Epithelial cell of proximal tubule (primary cell): ENCODE data around the gene SYT1. TPM values are rescaled to one million over a fixed set of nuclear protein-coding genes. Genes with fewer than 3 reads are reported as not detected.
"Not testable (repeated sequence)": the region's sequence is repeated elsewhere in the genome, so short reads cannot be mapped to it uniquely, and the experiment has no call there.

Experiments used
- DNase-seq: peaks from one replicate; pipeline ENCODE4 v3.0.0-alpha.2; 2011; ENCODE audit warnings: low read depth
- H3K4me3 ChIP-seq: 2 replicates; pipeline ENCODE4 v1.5.1; 2011; ENCODE audit warnings: low read depth, mild to moderate bottlenecking, low read length
- total RNA-seq: library from RNA; depleted of rRNA; stranded (reverse); fragments of >200 nt; gene quantifications from 2 replicates; pipeline ENCODE4 v1.2.3, GENCODE V29; 2015
- TF ChIP-seq, protein P1 (sequence below): conservative IDR thresholded peaks from 2 replicates; pipeline ENCODE4 v1.5.1; 2012; ENCODE audit warnings: low read depth, mild to moderate bottlenecking, low read length

SYT1 gene
- total RNA-seq, 1 donor from 2014 or later = 2.0 TPM

DNA sequence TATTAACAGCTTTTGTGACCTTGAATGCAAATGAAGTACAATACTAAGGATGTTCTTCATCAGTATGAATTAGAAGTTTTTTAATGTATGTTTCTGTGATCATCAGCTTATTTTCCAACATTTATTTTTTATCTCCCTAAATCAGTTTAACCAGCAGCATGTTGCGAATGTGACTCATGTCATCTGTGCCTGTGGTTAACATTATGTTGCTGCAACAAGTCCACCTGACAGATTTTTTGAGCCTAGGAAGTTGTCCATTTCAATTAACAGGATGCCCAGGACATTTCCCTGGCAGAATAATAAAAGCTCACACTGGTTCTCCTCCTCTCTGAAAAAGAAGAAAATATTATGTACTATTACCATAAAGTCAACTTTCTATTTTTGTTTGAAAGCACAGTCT is 155.5 kb downstream of the SYT1 start:
- no peak overlapping the region for H3K4me3 ChIP-seq
- no peak for DNase-seq
- TF ChIP-seq, protein P1, sequence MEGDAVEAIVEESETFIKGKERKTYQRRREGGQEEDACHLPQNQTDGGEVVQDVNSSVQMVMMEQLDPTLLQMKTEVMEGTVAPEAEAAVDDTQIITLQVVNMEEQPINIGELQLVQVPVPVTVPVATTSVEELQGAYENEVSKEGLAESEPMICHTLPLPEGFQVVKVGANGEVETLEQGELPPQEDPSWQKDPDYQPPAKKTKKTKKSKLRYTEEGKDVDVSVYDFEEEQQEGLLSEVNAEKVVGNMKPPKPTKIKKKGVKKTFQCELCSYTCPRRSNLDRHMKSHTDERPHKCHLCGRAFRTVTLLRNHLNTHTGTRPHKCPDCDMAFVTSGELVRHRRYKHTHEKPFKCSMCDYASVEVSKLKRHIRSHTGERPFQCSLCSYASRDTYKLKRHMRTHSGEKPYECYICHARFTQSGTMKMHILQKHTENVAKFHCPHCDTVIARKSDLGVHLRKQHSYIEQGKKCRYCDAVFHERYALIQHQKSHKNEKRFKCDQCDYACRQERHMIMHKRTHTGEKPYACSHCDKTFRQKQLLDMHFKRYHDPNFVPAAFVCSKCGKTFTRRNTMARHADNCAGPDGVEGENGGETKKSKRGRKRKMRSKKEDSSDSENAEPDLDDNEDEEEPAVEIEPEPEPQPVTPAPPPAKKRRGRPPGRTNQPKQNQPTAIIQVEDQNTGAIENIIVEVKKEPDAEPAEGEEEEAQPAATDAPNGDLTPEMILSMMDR = no peak

DNA sequence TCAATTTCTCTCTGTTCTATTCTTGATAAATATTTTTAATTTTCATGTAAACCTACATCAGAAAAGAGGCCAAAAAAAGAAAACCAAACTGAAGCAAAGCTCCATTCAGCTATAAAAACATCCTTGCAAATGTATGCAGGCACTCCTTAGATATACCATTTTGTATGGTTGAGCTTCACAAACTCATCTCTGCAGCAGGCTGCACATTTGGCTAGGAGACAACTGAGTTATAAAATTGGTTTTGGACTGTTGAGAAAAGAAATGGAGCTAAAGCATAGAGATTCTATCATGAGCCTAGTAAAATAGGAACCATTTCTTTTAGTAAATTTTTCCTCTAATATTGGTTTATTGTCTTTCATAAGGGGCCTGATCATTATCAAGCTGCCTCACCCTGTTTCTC is 156.4 kb downstream of the SYT1 start:
- DNase-seq = no peak
- TF ChIP-seq, protein P1 = no peak
- no peak overlapping the region for H3K4me3 ChIP-seq

DNA sequence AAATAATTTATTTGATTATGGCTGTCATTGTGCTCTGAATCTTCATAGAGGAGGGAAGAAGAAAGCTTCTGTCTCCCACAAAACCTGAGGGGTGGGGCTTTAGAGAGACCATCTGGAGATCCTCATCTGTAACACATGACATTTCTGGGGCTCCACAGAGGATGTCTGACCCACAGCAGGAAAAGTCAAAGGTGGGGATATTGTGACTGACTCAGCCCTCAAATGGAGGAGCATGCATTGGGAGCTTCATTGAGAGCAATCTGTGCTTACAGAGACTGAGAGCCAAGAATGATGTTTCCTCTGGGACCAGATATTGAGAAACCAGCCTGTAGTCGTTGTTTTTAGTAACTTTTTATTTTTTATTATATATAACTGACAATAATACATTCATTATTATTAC is 158.7 kb downstream of the SYT1 start:
- no peak for DNase-seq
- TF ChIP-seq, protein P1 = no peak
- no peak overlapping the region for H3K4me3 ChIP-seq

DNA sequence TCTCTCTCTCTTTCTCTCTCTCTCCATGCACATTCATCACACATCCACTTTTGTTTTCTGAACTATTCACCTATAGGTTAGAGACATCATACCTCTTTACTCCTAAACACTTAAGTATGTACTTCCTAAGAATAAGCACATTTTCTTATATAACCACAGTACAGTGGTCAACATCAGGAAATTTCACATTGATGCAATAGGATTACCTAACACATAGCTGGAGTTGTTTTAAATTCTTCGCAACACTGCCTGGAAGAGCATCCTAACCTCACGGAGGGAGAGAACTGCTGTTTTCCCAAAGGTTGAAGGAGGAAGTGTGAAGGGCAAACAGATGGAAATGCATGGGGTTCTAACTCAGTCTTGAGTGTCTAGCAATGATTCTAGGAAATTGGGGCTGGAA is 159.2 kb downstream of the SYT1 start:
- TF ChIP-seq, protein P1 = no peak
- no peak overlapping the region for H3K4me3 ChIP-seq
- DNase-seq = no peak

DNA sequence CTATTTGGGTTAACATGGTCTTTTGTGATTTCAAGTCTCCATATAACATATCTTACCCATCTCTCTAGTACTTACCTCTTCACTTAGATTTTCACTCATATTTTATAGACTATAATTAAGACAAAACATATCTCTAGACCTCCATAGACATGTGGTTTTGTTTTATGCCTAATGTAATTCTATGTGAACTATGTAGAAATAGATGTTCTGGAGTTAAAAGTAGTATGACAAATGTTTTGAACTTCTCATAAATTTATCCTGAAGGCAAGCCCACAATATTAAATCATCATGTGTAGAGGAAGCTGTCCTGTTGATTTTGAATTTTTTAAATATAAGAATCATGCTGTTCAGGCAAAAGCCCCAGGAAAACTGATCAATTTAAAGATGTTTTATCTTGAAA is 169.2 kb downstream of the SYT1 start:
- TF ChIP-seq, protein P1 = no peak
- no peak overlapping the region for H3K4me3 ChIP-seq
- no peak for DNase-seq

DNA sequence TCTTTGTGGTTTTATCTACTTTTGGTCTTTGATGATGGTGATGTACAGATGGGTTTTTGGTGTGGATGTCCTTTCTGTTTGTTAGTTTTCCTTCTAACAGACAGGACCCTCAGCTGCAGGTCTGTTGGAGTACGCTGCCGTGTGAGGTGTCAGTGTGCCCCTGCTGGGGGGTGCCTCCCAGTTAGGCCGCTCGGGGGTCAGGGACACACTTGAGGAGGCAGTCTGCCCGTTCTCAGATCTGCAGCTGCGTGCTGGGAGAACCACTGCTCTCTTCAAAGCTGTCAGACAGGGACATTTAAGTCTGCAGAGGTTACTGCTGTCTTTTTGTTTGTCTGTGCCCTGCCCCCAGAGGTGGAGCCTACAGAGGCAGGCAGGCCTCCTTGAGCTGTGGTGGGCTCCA is 180.2 kb downstream of the SYT1 start:
- not testable (repeated sequence) for H3K4me3 ChIP-seq, DNase-seq

DNA sequence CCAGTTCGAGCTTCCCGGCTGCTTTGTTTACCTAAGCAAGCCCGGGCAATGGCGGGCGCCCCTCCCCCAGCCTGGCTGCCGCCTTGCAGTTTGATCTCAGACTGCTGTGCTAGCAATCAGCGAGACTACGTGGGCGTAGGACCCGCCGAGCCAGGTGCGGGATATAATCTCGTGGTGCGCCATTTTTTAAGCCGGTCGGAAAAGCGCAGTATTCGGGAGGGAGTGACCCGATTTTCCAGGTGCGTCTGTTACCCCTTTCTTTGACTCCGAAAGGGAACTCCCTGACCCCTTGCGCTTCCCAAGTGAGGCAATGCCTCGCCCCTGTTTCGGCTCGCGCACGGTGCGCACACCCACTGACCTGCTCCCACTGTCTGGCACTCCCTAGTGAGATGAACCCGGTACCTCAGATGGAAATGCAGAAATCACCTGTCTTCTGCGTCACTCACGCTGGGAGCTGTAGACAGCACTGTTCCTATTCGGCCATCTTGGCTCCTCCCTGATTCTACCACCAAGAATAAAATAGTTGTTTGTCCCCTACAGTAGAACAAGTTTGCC is 180.7 kb downstream of the SYT1 start:
- not testable (repeated sequence) for DNase-seq, H3K4me3 ChIP-seq

DNA sequence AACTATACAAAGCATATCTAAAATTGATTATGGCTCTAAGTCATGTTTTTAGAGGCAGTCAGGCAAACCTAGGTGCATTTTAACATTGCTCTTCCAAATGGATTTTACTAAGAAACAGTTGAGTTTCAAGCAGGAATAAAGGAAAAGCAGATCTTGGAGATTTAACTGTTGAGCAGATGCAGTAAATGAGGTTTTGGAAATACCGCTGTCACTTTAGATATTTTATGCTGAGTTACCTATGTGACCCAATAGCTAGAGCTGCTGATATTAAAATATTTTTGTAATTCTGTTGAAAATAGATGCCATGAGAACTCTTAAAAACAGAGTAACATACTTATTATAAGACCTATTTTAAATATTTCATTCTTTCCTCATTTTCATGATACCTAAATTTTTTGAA is 181.4 kb downstream of the SYT1 start:
- TF ChIP-seq, protein P1 = no peak
- DNase-seq = no peak
- no peak overlapping the region for H3K4me3 ChIP-seq
